SU-DHL-6 (cell line): ENCODE data around the gene HPSE.

Experiments
- H2AFZ ChIP-seq: fragments of 200-600 bp; sonication (generic); 2 replicates; pipeline ENCODE4 v1.6.1; 2014; ENCODE audit warnings: low read depth, mild to moderate bottlenecking, moderate library complexity, mixed read lengths, antibody characterized with exemption, low read length; ENCODE audit not compliant: severe bottlenecking
- H3F3A ChIP-seq: fragments of 200-600 bp; shearing (Covaris generic); 2 replicates; pipeline ENCODE4 v1.6.0; 2016; ENCODE audit warnings: antibody characterized with exemption, mild to moderate bottlenecking; ENCODE audit not compliant: insufficient read depth
- H3K27ac ChIP-seq: fragments of 200-600 bp; sonication (generic); 2 replicates; pipeline ENCODE4 v1.5.1; 2016; ENCODE audit warnings: low read depth, mild to moderate bottlenecking, low read length, moderate library complexity, mixed read lengths
- H3K27me3 ChIP-seq: fragments of 200-600 bp; sonication (generic), shearing (Covaris generic); 2 replicates; pipeline ENCODE4 v1.6.0; 2014; ENCODE audit warnings: mild to moderate bottlenecking, low read length
- H3K36me3 ChIP-seq: fragments of 200-600 bp; sonication (generic); 2 replicates; pipeline ENCODE4 v1.6.1; 2014; ENCODE audit warnings: mild to moderate bottlenecking, low read length, mixed read lengths
- H3K4me2 ChIP-seq: fragments of 300-600, 200-600 bp; shearing (Covaris generic), sonication (generic); 2 replicates; pipeline ENCODE4 v1.6.0; 2014; ENCODE audit warnings: low read length, low read depth, mild to moderate bottlenecking; ENCODE audit not compliant: poor library complexity, severe bottlenecking
- H3K4me3 ChIP-seq: fragments of 200-600 bp; sonication (generic); 2 replicates; pipeline ENCODE4 v1.5.1; 2014; ENCODE audit warnings: antibody characterized with exemption, low read length, mild to moderate bottlenecking, mixed read lengths; ENCODE audit not compliant: insufficient read depth, poor library complexity, severe bottlenecking
- H3K79me2 ChIP-seq: fragments of 200-600 bp; sonication (generic); 2 replicates; pipeline ENCODE4 v1.6.1; 2014; ENCODE audit warnings: mild to moderate bottlenecking, low read length, moderate library complexity; ENCODE audit not compliant: insufficient read depth
- H3K9ac ChIP-seq: fragments of 200-600 bp; sonication (generic); 2 replicates; pipeline ENCODE4 v1.7.0; 2014; ENCODE audit warnings: mild to moderate bottlenecking, low read length
- H3K9me2 ChIP-seq: fragments of 200-600 bp; sonication (generic); replicated peaks from 2 replicates; pipeline ENCODE4 v1.6.1; 2014; ENCODE audit warnings: low read length; ENCODE audit not compliant: insufficient read depth
- H3K9me3 ChIP-seq: fragments of 200-600 bp; sonication (generic); 2 replicates; pipeline ENCODE4 v1.6.1; 2014; ENCODE audit warnings: low read length, mixed read lengths; ENCODE audit not compliant: insufficient read depth
- H4K20me1 ChIP-seq: fragments of 200-600 bp; sonication (generic); 2 replicates; pipeline ENCODE4 v1.6.1; 2014; ENCODE audit warnings: low read depth, mild to moderate bottlenecking, antibody characterized with exemption, low read length, moderate library complexity, mixed read lengths
- EZH2phosphoT487 ChIP-seq: fragments of 200-600 bp; sonication (generic), shearing (Covaris generic); conservative IDR thresholded peaks from 2 replicates; pipeline ENCODE4 v1.6.1; 2018; ENCODE audit warnings: mild to moderate bottlenecking, antibody characterized with exemption, low read length, moderate library complexity, mixed read lengths
- TF ChIP-seq, protein P1 (sequence below): fragments of 200-600 bp; sonication (generic); IDR thresholded peaks from one replicate; pipeline ENCODE4 v1.5.1; 2017; ENCODE audit warnings: antibody characterized with exemption, mild to moderate bottlenecking, low read length, moderate library complexity; ENCODE audit not compliant: insufficient read depth, poor library complexity, severe bottlenecking

Gene HPSE

DNA sequence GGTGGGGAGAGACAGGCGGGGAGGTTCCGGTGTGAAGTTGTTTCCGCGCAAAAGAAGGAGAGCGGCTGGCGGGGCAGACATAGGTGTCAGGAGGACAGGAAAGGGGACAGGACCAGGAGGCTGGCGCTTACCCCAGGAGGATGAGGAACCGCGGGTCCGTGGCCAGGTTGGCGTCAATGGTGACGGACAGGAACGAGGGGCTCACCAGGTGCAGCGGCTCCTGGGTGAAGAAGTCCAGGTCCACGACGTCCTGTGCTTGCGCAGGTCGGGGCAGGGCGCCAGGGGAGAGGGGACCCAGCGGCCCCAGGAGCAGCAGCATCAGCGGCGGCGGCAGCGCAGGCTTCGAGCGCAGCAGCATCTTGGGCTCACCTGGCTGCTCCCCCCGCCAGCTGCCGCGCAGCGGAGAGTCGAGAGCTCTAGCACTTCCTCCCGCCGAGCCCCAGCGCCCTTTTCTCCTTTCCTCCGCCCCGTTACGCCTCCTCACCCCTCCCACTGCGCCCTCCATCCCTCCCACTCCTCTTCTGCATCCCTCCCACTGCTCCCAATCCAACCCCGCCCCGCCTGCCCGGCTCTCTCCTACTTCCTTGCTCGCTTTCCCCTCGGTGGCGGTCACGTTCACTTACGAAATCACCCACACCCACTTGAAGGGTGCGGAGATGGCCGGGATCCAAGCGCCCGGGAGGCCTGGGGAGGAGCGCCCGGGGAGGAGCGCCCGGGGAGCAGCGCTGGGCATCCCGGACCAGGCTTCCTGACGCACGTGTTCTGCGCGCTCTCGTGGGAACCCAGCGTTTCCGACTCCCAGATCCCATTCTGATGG is at the start of gene HPSE:
Gene HPSE, minus strand, starts transcription at position 424 of the 817 bp plus-strand sequence. Its CDS starts 66 bp downstream, at position 358.
- Histone ChIP-seq H3K4me2 (peak within 1 kb of the TSS; percentile 60), H3K27me3 (no peaks in the 10 kb centered on the region), H3K4me3 (peak within 1 kb of the TSS; percentile 53), H3K9me3 (no peaks in the 10 kb centered on the region), H3F3A (no peaks in the 10 kb centered on the region; the same call in 1 of the 2 replicates), H4K20me1 (no peaks in the 10 kb centered on the region), H3K79me2 (no peaks in the 10 kb centered on the region), H3K9ac (peak within 1 kb of the TSS; percentile 55), H3K9me2 (no peaks in the 10 kb centered on the region), H3K36me3 (no peaks in the 10 kb centered on the region), H3K27ac (no peak within 1 kb of the TSS), H2AFZ (peak within 1 kb of the TSS; percentile 97)
- TF ChIP-seq EZH2phosphoT487, result no peak
- TF ChIP-seq, protein P1, sequence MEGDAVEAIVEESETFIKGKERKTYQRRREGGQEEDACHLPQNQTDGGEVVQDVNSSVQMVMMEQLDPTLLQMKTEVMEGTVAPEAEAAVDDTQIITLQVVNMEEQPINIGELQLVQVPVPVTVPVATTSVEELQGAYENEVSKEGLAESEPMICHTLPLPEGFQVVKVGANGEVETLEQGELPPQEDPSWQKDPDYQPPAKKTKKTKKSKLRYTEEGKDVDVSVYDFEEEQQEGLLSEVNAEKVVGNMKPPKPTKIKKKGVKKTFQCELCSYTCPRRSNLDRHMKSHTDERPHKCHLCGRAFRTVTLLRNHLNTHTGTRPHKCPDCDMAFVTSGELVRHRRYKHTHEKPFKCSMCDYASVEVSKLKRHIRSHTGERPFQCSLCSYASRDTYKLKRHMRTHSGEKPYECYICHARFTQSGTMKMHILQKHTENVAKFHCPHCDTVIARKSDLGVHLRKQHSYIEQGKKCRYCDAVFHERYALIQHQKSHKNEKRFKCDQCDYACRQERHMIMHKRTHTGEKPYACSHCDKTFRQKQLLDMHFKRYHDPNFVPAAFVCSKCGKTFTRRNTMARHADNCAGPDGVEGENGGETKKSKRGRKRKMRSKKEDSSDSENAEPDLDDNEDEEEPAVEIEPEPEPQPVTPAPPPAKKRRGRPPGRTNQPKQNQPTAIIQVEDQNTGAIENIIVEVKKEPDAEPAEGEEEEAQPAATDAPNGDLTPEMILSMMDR, result no peak

- no peaks in the 10 kb centered on the region for H3K79me2 ChIP-seq
- no peaks in the 10 kb centered on the region for H4K20me1 ChIP-seq
- H3K9me3 ChIP-seq, result peaks cover 14% of the 10 kb centered on the region; the same call in 1 of the 2 replicates
- no peak overlapping the region for H3K9ac ChIP-seq
- H3K4me3 ChIP-seq, result no peak overlapping the region
- H3F3A ChIP-seq, result no peaks in the 10 kb centered on the region
- no peak overlapping the region for H3K27ac ChIP-seq
- no peak overlapping the region for H2AFZ ChIP-seq
- no peak overlapping the region for H3K4me2 ChIP-seq
- no peak for TF ChIP-seq EZH2phosphoT487
- TF ChIP-seq, protein P1, result no peak
- H3K36me3 ChIP-seq, result no peaks in the 10 kb centered on the region
- no peaks in the 10 kb centered on the region for H3K9me2 ChIP-seq
- H3K27me3 ChIP-seq, result no peaks in the 10 kb centered on the region
Observed at GRCh38 chr4:83382850-83383249, 48.2 kb upstream of the HPSE start.

DNA sequence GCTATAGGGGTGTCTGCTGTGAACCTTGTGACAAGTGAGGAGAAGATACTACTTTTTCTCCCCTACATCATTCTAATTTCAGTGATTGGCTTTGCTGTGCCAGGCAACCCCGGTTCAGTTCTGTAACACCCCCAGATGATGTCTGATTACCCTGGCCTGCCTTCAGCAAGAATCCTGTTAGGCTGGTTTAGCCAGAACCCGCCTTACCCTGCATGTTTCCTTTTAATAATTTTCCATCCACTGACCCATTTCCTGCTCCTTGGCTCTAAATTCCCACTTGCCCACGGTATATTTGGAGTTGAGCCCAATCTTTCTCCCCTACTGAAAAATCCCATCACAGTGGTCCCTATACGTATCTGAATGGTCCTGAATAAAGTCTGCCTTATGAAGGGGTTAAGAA is 46.5 kb upstream of the HPSE start:
- H3K9me2 ChIP-seq, result no peaks in the 10 kb centered on the region
- no peak overlapping the region for H3K4me3 ChIP-seq
- H3K79me2 ChIP-seq, result no peaks in the 10 kb centered on the region
- H4K20me1 ChIP-seq, result no peaks in the 10 kb centered on the region
- H3K4me2 ChIP-seq, result no peak overlapping the region
- H3F3A ChIP-seq, result no peaks in the 10 kb centered on the region
- H3K36me3 ChIP-seq, result no peaks in the 10 kb centered on the region
- no peak overlapping the region for H2AFZ ChIP-seq
- TF ChIP-seq, protein P1, result no peak
- no peak for TF ChIP-seq EZH2phosphoT487
- no peak overlapping the region for H3K27ac ChIP-seq
- H3K9me3 ChIP-seq, result peaks cover 21% of the 10 kb centered on the region; the same call in 1 of the 2 replicates
- no peaks in the 10 kb centered on the region for H3K27me3 ChIP-seq
- H3K9ac ChIP-seq, result no peak overlapping the region
